GM12878 (cell line): Measurements from ENCODE around the gene MGAT2. TPM values are rescaled to one million over a fixed set of nuclear protein-coding genes. Genes with fewer than 3 reads are reported as not detected.
A peak's percentile ranks its signal among the peaks of the same experiment; 100 is the strongest.

Experiments used
- ATAC-seq: fragments of 200-7000 bp; cut with Tn5 transposase; 3 replicates; pipeline ENCODE4 v1.9.1; 2020; ENCODE audit warnings: mild to moderate bottlenecking, moderate library complexity
- BruUV-seq: library from RNA; stranded (reverse); fragments of 400-500 nt; replicated peaks from 2 replicates; lab custom pipeline; 2021; lab: Mats Ljungman, UMichigan
- CTCF ChIA-PET: fragments of 300-600 bp; sonication (Branson Sonifier 250); formaldehyde crosslinking; extraction: SDS; loops from one replicate; lab custom pipeline; 2021; ENCODE audit warnings: inconsistent platforms; lab: Yijun Ruan, JAX
- POLR2A ChIA-PET: fragments of 350-600 bp; formaldehyde crosslinking; extraction: SDS; loops from one replicate; lab custom pipeline; 2021; ENCODE audit warnings: inconsistent platforms; lab: Charles Lee
- RAD21 ChIA-PET: fragments of 300-600 bp; sonication (Branson Sonifier 250); formaldehyde crosslinking; loops from one replicate; lab custom pipeline; 2023; ENCODE audit warnings: antibody characterized with exemption; ENCODE audit not compliant: unreplicated experiment; lab: Charles Lee
- SMC1A ChIA-PET: fragments of 300-600 bp; sonication (Branson Sonifier 250); formaldehyde crosslinking; loops from one replicate; lab custom pipeline; 2023; ENCODE audit not compliant: unreplicated experiment, uncharacterized antibody; lab: Charles Lee
- DNase-seq: peaks from one replicate; pipeline ENCODE4 v3.0.0-alpha.2; 2011; ENCODE audit warnings: low read depth, low spot score
- FAIRE-seq: peaks from 3 replicates; lab custom pipeline; 2011; peaks lifted over from hg19 to GRCh38; lab: Jason Lieb, UNC
- H2AFZ ChIP-seq: 2 replicates; pipeline ENCODE4 v1.6.0; 2011; ENCODE audit warnings: low read depth, low read length, control low read depth; ENCODE audit not compliant: control insufficient read depth
- H3K27ac ChIP-seq: 2 replicates; pipeline ENCODE4 v1.5.1; 2011; ENCODE audit warnings: control low read depth; ENCODE audit not compliant: control insufficient read depth, insufficient read depth
- H3K27me3 ChIP-seq, 2 experiments: replicated peaks in 1 of 2; 2 replicates each; pipeline versions ENCODE4 v1.6.0 to v1.6.1; 2011; ENCODE audit warnings: low read length in 1 of 2; ENCODE audit not compliant: control insufficient read depth in 2 of 2, insufficient read depth in 2 of 2
- H3K36me3 ChIP-seq, 2 experiments: 2 replicates each; pipeline ENCODE4 v1.5.1; 2011; ENCODE audit warnings: low read length in 1 of 2; ENCODE audit not compliant: control insufficient read depth in 2 of 2, insufficient read depth in 2 of 2
- H3K4me1 ChIP-seq: 2 replicates; pipeline ENCODE4 v1.6.1; 2011; ENCODE audit warnings: mild to moderate bottlenecking, low read length, moderate library complexity, mixed read lengths; ENCODE audit not compliant: control insufficient read depth, insufficient read depth
- H3K4me2 ChIP-seq: 2 replicates; pipeline ENCODE4 v1.6.0; 2011; ENCODE audit warnings: control low read depth; ENCODE audit not compliant: control insufficient read depth, insufficient read depth
- H3K4me3 ChIP-seq: fragments of 200-600 bp; sonication (generic); 2 replicates; pipeline ENCODE4 v1.5.1; 2016
- H3K79me2 ChIP-seq: 2 replicates; pipeline ENCODE4 v1.6.0; 2011; ENCODE audit warnings: low read length; ENCODE audit not compliant: control insufficient read depth, insufficient read depth
- H3K9ac ChIP-seq: 2 replicates; pipeline ENCODE4 v1.8.0; 2011; ENCODE audit warnings: low read length, control low read depth, mixed read lengths; ENCODE audit not compliant: control insufficient read depth, insufficient read depth
- H3K9me3 ChIP-seq: replicated peaks from 3 replicates; pipeline ENCODE4 v1.5.1; 2011; ENCODE audit warnings: mild to moderate bottlenecking, low read length; ENCODE audit not compliant: control insufficient read depth, insufficient read depth
- H4K20me1 ChIP-seq: 2 replicates; pipeline ENCODE4 v1.6.0; 2011; ENCODE audit not compliant: control insufficient read depth, insufficient read depth
- BCL3 ChIP-seq: IDR thresholded peaks from 2 replicates; pipeline ENCODE4 v1.6.1; 2011; ENCODE audit warnings: borderline replicate concordance, low read depth, mild to moderate bottlenecking, moderate library complexity, low read length; ENCODE audit not compliant: insufficient read depth, poor library complexity, severe bottlenecking
- CEBPB ChIP-seq, 2 experiments: fragments of 150-350 bp in 1 of 2; IDR thresholded peaks; 2 replicates each; pipeline ENCODE4 v1.6.1; 2012 to 2014; ENCODE audit warnings: low read depth in 2 of 2, low read length in 2 of 2, borderline replicate concordance in 1 of 2, inconsistent platforms in 1 of 2
- NFYB ChIP-seq: IDR thresholded peaks from 2 replicates; pipeline ENCODE4 v1.6.1; 2011; ENCODE audit warnings: low read depth, mild to moderate bottlenecking, low read length, improper control_type of control experiment, moderate library complexity; ENCODE audit not compliant: insufficient read depth
- WGBS: methylation state at CpG from one replicate; pipeline ENCODE4 v1.1.6; 2016; ENCODE audit warnings: low lambda C conversion rate; ENCODE audit not compliant: insufficient replicate concordance, insufficient coverage; ENCODE audit errors: missing lambda C conversion rate; 5-methylcytosine and 5-hydroxymethylcytosine counted together
- in situ Hi-C: fragments of 300-500 bp; cut with MboI; formaldehyde crosslinking; loops from 9 replicates; pipeline ENCODE4 v1.14.3; 2018; ENCODE audit warnings: mixed read lengths
- intact Hi-C: fragments of 100-400 bp; cut with micrococcal nuclease; formaldehyde crosslinking; loops from one replicate; pipeline ENCODE4 v1.14.2; 2022; ENCODE audit not compliant: unreplicated experiment
- polyA plus RNA-seq, 11 experiments: library from polyadenylated mRNA; depleted of rRNA in 4 of 11; unstranded in 6 of 11; stranded (reverse) in 5 of 11; fragments of >200 nt; fragmentation: Nextera tagmentation in 4 of 11; fragmentation: Illumina TruSeq in 1 of 11; extraction: Ambion mirVana in 4 of 11; extraction: Trizol in 1 of 11; gene quantifications; 1 replicate in 1 of 11; 2 replicates in 10 of 11; pipeline versions ENCODE4 v1.2.1 to v1.2.3, GENCODE V29; 2011 to 2016; ENCODE audit warnings: inconsistent platforms in 2 of 11, missing spikeins in 2 of 11, low read depth in 1 of 11
- total RNA-seq, 4 experiments: library from RNA; depleted of rRNA in 3 of 4; stranded (reverse); fragments of >200 nt in 3 of 4; fragmentation: Illumina TruSeq in 1 of 4; extraction: Trizol in 1 of 4; gene quantifications; 2 replicates each; pipeline versions ENCODE4 v1.2.1 to v1.2.3, GENCODE V29; 2013 to 2021

Gene MGAT2
- total and polyA plus RNA-seq, 10 of the 15 experiments (the other 5 are each of a cell fraction or from before 2014, with no cell fraction given): 0.03 to 51.8 (median 38.0) TPM; not detected in 1

GRCh38 chr14:49640540-49641417 is 20.2 kb downstream of the MGAT2 start:
- Histone ChIP-seq H3K27ac (no peak overlapping the region), H3K27me3 (no peaks in the 10 kb centered on the region), H3K36me3 (peaks cover 0 to 8% of the 10 kb centered on the region in 2 experiments; a peak in 2 of 4 replicates), H2AFZ (no peak overlapping the region), H3K79me2 (peaks cover 35% of the 10 kb centered on the region), H3K4me3 (no peak overlapping the region), H3K4me1 (peaks cover 16% of the 10 kb centered on the region), H3K9ac (no peak overlapping the region), H4K20me1 (no peaks in the 10 kb centered on the region), H3K4me2 (no peak overlapping the region), H3K9me3 (no peaks in the 10 kb centered on the region)
- ChIA-PET POLR2A (interaction anchor here (0.7 kb wide), 1 partner anchor 968 kb away, joined by 6 read pairs; no protein-coding TSS in a partner anchor), RAD21 (interaction anchor here (1.4 kb wide), 1 partner anchor 127 kb away, joined by 4 read pairs; the partner anchor contains the start of gene KLHDC2), SMC1A (interaction anchor here (0.6 kb wide), 1 partner anchor 22 kb away, joined by 3 read pairs; no protein-coding TSS in a partner anchor), CTCF (no interaction called here)
- intact Hi-C loops: no loop called here
- ATAC-seq (no peak; the same call in 2 of the 3 replicates), FAIRE-seq (no peak), DNase-seq (no peak)
- BruUV-seq: no TSS peak
- TF ChIP-seq CEBPB (IDR thresholded peaks at IDR 0.05; ENCODE audit: borderline replicate concordance in 1 of 2, low read depth in 2 of 2, low read length in 2 of 2) (peak in 1 of 2 experiments; percentile 36; a peak in 1 of 4 replicates), BCL3 (peak; percentile 27), NFYB (no peak)
- 99% methylated on average over 7 of the region's 7 CpGs for WGBS
- in situ Hi-C loops: no loop called here
